DND-41 (cell line): Measurements from ENCODE around the gene PSTPIP2.

Source experiments
- ATAC-seq: fragments of 200-7000 bp; cut with Tn5 transposase; 3 replicates; pipeline ENCODE4 v1.9.1; 2021; ENCODE audit warnings: low read depth; ENCODE audit not compliant: insufficient read depth
- DNase-seq: peaks from one replicate; pipeline ENCODE4 v3.0.0-alpha.2; 2020
- H2AFZ ChIP-seq: 2 replicates; pipeline ENCODE4 v1.6.0; 2012; ENCODE audit warnings: low read depth, low read length
- H3K27ac ChIP-seq: 2 replicates; pipeline ENCODE4 v1.5.1; 2012; ENCODE audit warnings: low read length, inconsistent platforms
- H3K27me3 ChIP-seq: fragments of 200-600 bp; sonication (generic); 2 replicates; pipeline ENCODE4 v1.6.0; 2012; ENCODE audit warnings: low read length, mild to moderate bottlenecking, inconsistent platforms; ENCODE audit not compliant: insufficient read depth, poor library complexity
- H3K36me3 ChIP-seq: 2 replicates; pipeline ENCODE4 v1.5.1; 2012; ENCODE audit warnings: low read length, inconsistent platforms; ENCODE audit not compliant: insufficient read depth
- H3K4me1 ChIP-seq: 2 replicates; pipeline ENCODE4 v1.5.1; 2012; ENCODE audit warnings: mild to moderate bottlenecking, low read length; ENCODE audit not compliant: insufficient read depth
- H3K4me2 ChIP-seq: 2 replicates; pipeline ENCODE4 v1.6.0; 2012; ENCODE audit warnings: mild to moderate bottlenecking, moderate library complexity, low read length, inconsistent platforms; ENCODE audit not compliant: insufficient read depth
- H3K4me3 ChIP-seq, 2 experiments: fragments of 200-600 bp in 1 of 2; shearing (Covaris generic) in 1 of 2; 2 replicates each; pipeline ENCODE4 v1.5.1; 2012 to 2016; ENCODE audit warnings: inconsistent platforms in 2 of 2, low read length in 2 of 2, mild to moderate bottlenecking in 2 of 2, low read depth in 1 of 2, moderate library complexity in 1 of 2
- H3K79me2 ChIP-seq: 2 replicates; pipeline ENCODE4 v1.6.0; 2012; ENCODE audit warnings: low read length, inconsistent platforms; ENCODE audit not compliant: insufficient read depth
- H3K9ac ChIP-seq: 2 replicates; pipeline ENCODE4 v1.6.0; 2012; ENCODE audit warnings: low read depth, mild to moderate bottlenecking, inconsistent platforms, low read length, moderate library complexity
- H3K9me3 ChIP-seq: 2 replicates; pipeline ENCODE4 v1.5.1; 2012; ENCODE audit warnings: low read length, moderate library complexity, mild to moderate bottlenecking, inconsistent platforms; ENCODE audit not compliant: insufficient read depth, severe bottlenecking
- H4K20me1 ChIP-seq: 2 replicates; pipeline ENCODE4 v1.6.0; 2012; ENCODE audit warnings: low read length; ENCODE audit not compliant: insufficient read depth
- EZH2 ChIP-seq: IDR thresholded peaks from 3 replicates; pipeline ENCODE4 v1.6.1; 2012; ENCODE audit warnings: borderline replicate concordance, low read depth, mild to moderate bottlenecking, moderate library complexity, low read length, inconsistent platforms; ENCODE audit not compliant: severe bottlenecking
- TF ChIP-seq, protein P1 (sequence below): IDR thresholded peaks from 2 replicates; pipeline ENCODE4 v1.5.1; 2012; ENCODE audit warnings: borderline replicate concordance, low read length, moderate library complexity, mild to moderate bottlenecking; ENCODE audit not compliant: poor library complexity, severe bottlenecking; ENCODE audit errors: extremely low read depth

PSTPIP2 gene

DNA sequence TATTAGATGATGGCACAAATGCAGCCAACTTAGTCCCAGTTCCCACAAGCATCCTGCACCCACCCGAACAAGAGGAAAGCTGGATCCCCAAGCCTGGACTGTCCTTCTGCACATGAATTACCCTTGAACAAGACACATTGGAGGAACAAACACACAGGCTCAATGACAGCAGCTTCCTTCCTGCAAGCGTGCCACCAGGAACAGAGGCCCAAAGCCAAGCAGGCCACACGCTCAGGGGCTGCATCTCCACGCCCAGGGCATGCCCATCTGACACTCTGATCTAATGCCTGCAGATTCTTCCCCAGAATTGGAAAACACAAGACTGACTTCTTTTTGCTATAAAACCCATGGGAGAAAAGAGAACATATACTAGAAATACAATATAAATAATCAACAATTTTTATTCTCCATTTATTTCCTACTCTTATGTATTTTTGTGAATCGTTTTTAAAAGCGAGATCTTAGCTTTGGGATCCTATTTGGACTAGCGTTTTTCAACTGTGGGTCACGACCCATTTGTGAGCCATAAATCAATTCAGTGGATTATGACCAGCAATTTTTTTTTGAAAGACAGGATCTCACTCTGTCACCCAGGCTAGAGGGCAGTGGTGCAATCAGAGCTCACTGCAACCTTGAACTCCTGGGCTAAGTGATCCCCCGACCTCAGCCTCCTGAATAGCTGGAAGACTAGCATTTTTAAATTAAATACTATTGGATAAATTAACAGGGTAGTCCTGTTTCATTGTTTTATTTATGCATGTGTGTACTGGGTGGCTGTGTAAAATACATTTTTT is 34.4 kb downstream of the PSTPIP2 start:
- H3K9me3 ChIP-seq, result no peaks in the 10 kb centered on the region
- no peak overlapping the region for H3K4me2 ChIP-seq
- H3K27me3 ChIP-seq, result no peaks in the 10 kb centered on the region
- ATAC-seq, result no peak
- H3K4me1 ChIP-seq, result peaks cover 20% of the 10 kb centered on the region
- TF ChIP-seq EZH2, result no peak
- TF ChIP-seq, protein P1, sequence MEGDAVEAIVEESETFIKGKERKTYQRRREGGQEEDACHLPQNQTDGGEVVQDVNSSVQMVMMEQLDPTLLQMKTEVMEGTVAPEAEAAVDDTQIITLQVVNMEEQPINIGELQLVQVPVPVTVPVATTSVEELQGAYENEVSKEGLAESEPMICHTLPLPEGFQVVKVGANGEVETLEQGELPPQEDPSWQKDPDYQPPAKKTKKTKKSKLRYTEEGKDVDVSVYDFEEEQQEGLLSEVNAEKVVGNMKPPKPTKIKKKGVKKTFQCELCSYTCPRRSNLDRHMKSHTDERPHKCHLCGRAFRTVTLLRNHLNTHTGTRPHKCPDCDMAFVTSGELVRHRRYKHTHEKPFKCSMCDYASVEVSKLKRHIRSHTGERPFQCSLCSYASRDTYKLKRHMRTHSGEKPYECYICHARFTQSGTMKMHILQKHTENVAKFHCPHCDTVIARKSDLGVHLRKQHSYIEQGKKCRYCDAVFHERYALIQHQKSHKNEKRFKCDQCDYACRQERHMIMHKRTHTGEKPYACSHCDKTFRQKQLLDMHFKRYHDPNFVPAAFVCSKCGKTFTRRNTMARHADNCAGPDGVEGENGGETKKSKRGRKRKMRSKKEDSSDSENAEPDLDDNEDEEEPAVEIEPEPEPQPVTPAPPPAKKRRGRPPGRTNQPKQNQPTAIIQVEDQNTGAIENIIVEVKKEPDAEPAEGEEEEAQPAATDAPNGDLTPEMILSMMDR, result no peak
- no peak overlapping the region for H3K4me3 ChIP-seq
- no peaks in the 10 kb centered on the region for H4K20me1 ChIP-seq
- no peaks in the 10 kb centered on the region for H3K36me3 ChIP-seq
- H2AFZ ChIP-seq, result no peak overlapping the region
- DNase-seq, result no peak
- no peak overlapping the region for H3K9ac ChIP-seq
- H3K27ac ChIP-seq, result no peak overlapping the region
- no peaks in the 10 kb centered on the region for H3K79me2 ChIP-seq

- H3K4me2 ChIP-seq, result no peak overlapping the region
- no peak for DNase-seq
Observed at GRCh38 chr18:46035696-46036680, 36.1 kb downstream of the PSTPIP2 start.

DNA sequence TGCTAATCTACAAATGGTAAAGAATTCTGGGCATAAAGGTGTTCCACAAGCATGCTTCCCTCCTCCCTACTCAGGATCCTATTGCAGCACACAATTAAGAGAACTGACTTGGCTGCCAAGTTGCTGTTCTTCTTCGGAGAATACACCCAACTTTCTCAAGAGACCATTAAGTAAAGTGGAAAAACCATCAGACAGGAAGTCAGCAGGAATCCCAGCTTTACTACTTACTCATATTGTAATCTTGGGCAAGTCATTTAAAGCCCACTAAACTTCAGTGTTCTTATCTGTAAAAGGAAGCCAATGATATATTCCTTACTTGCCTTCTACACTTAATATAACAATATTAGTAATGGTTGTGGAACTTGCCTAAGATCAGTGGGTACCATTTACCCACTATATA is 37.8 kb downstream of the PSTPIP2 start:
- DNase-seq (no peak), ATAC-seq (no peak)
- Histone ChIP-seq H2AFZ (no peak overlapping the region), H3K9ac (no peak overlapping the region), H3K27me3 (no peaks in the 10 kb centered on the region), H4K20me1 (no peaks in the 10 kb centered on the region), H3K79me2 (no peaks in the 10 kb centered on the region), H3K36me3 (no peaks in the 10 kb centered on the region), H3K4me2 (no peak overlapping the region), H3K4me3 (no peak overlapping the region), H3K27ac (no peak overlapping the region), H3K9me3 (no peaks in the 10 kb centered on the region), H3K4me1 (no peaks in the 10 kb centered on the region)
- no peak for TF ChIP-seq EZH2
- TF ChIP-seq, protein P1, result no peak

More at GRCh38 chr18:46035696-46036680, 36.1 kb downstream of the PSTPIP2 start:
- Histone ChIP-seq H3K4me3 (no peak overlapping the region), H4K20me1 (no peaks in the 10 kb centered on the region), H3K4me1 (peaks cover 7% of the 10 kb centered on the region), H2AFZ (no peak overlapping the region), H3K27me3 (no peaks in the 10 kb centered on the region), H3K36me3 (no peaks in the 10 kb centered on the region), H3K79me2 (no peaks in the 10 kb centered on the region), H3K9me3 (no peaks in the 10 kb centered on the region), H3K9ac (no peak overlapping the region), H3K27ac (no peak overlapping the region)
- no peak; the same call in 2 of the 3 replicates for ATAC-seq
- TF ChIP-seq EZH2, result no peak
- TF ChIP-seq, protein P1, result no peak
